NB4 (cell line): ENCODE results near the gene C20orf204.

ENCODE experiments used
- CTCF ChIP-seq: IDR thresholded peaks from one replicate; pipeline ENCODE4 v1.5.1; 2012; ENCODE audit warnings: low read depth, low read length
- POLR2A ChIP-seq: IDR thresholded peaks from 2 replicates; pipeline ENCODE4 v1.6.1; 2011; ENCODE audit warnings: mild to moderate bottlenecking; ENCODE audit not compliant: insufficient read length; ENCODE audit errors: extremely low read depth

DNA sequence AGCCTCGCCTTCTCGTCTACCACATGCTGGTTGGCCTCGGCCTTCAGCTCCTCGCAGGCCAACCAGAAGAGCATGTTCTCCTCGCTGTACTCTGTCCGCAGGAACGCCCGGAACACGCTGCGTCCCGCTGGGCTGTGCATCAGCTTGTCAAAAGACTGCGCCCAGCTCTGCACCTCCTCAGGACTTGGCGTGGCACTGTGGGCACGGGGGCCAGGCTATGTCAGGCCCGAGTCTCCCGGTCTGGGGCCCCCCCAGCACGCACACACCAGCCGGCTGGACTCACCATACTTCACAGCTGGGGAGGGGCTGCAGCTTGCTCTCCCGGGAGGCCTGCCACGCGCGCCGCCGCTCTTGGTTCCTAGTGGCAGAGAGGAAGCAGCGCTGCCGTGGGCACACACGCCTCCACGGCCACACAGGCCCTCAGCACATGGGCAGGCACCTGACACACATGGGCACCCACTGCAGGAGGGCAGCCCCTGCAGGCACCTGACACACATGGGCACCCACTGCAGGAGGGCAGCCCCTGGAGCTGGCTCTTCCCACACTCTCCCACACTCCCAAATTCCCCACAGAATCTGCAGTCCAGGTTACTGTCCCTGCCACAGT is 38.3 kb downstream of the C20orf204 start:
- TF ChIP-seq POLR2A (no peak), CTCF (no peak)
